Activated naive CD8-positive, alpha-beta T cell treated with anti-CD3 and anti-CD28 coated beads, Interleukin-2, amount 50 U/mL, for 24 hours (primary cell): ENCODE data around the gene THUMPD1.
A peak's percentile ranks its signal among the peaks of the same experiment; 100 is the strongest.
"Not testable (repeated sequence)": the region's sequence is repeated elsewhere in the genome, so short reads cannot be mapped to it uniquely, and the experiment has no call there.

ENCODE experiments used
- ATAC-seq: fragments of 150-1000 bp; cut with Tn5 transposase; one replicate; pipeline ENCODE4 v1.10.0; 2021
- DNase-seq: peaks from one replicate; pipeline ENCODE4 v3.0.0; 2021
- H3K27ac Mint-ChIP-seq: one replicate; pipeline ENCODE4 v1.8.0; 2021; ENCODE audit warnings: mild to moderate bottlenecking, mixed read lengths
- H3K27me3 Mint-ChIP-seq: one replicate; pipeline ENCODE4 v1.8.0; 2021; ENCODE audit warnings: mixed read lengths
- H3K36me3 Mint-ChIP-seq: one replicate; pipeline ENCODE4 v1.8.0; 2021; ENCODE audit warnings: low read depth, mixed read lengths
- H3K4me1 Mint-ChIP-seq: one replicate; pipeline ENCODE4 v1.8.0; 2021; ENCODE audit warnings: mixed read lengths
- H3K4me3 Mint-ChIP-seq: one replicate; pipeline ENCODE4 v1.8.0; 2021; ENCODE audit warnings: mild to moderate bottlenecking, moderate library complexity, mixed read lengths
- H3K9me3 Mint-ChIP-seq: one replicate; pipeline ENCODE4 v1.8.0; 2021; ENCODE audit warnings: mixed read lengths

Gene THUMPD1, protein sequence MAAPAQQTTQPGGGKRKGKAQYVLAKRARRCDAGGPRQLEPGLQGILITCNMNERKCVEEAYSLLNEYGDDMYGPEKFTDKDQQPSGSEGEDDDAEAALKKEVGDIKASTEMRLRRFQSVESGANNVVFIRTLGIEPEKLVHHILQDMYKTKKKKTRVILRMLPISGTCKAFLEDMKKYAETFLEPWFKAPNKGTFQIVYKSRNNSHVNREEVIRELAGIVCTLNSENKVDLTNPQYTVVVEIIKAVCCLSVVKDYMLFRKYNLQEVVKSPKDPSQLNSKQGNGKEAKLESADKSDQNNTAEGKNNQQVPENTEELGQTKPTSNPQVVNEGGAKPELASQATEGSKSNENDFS

DNA sequence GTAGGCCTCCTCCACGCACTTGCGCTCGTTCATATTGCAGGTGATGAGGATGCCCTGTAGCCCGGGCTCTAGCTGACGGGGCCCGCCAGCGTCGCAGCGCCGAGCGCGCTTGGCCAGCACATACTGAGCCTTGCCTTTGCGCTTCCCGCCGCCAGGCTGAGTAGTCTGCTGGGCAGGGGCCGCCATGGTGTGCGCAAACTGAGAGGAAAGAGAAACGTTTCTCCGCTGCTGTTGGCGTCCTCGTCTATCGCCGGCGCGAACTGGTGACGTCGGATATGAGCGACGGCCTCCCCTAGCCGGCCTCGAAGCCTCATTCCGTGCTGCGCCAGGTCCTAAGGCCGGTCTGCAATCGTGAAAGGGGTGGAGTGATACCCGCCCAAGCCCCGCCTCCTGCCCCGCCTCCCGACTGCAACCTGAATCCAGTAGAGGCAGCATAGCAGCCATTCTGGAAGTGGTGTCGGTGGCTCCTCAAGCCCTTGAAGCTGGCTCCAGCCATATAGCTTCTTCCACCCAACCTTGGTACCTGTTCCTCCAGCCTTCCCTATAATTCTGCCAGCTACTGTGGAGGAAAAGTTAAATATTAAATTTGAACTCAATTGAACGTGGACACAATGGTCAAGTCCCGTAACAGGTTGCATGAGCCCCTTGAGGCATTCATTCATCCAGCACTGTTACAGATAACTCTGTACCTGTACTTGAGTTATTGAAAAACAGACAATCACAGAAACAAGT, at the start of gene THUMPD1:
Gene THUMPD1, minus strand, starts transcription at position 265 of the 732 bp plus-strand sequence. Its CDS starts 79 bp downstream, at position 186.
- Mint-ChIP-seq H3K27ac (peak within 1 kb of the TSS; percentile 93), H3K4me3 (peak within 1 kb of the TSS; percentile 93), H3K9me3 (peaks cover 1% of the 10 kb centered on the region), H3K4me1 (peaks cover 29% of the 10 kb centered on the region), H3K36me3 (peaks cover 17% of the 10 kb centered on the region), H3K27me3 (no peaks in the 10 kb centered on the region)
- ATAC-seq = peak; percentile 96
- DNase-seq = peak; percentile 99

DNA sequence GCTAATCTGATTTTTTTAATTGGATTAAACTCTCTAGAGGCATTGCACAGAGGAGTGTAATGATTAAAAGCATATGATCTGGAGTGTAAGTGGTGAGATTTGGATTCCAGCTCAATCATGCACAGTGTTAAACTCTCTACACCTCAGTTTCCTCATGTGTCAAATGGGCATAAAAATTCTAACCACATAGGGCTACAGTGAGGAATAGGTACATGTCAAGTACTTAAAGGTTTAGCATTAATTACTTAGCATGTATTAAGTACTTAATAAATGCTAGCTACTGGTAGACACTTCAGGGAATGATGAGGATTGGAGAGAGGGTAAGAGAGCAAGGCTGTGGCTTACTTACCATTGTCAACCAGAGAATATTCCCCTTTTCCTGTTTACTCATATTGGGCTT, 47.5 kb upstream of the THUMPD1 start:
- Mint-ChIP-seq H3K27me3 (no peaks in the 10 kb centered on the region), H3K36me3 (peaks cover 1% of the 10 kb centered on the region), H3K9me3 (no peaks in the 10 kb centered on the region), H3K27ac (no peak overlapping the region), H3K4me1 (no peaks in the 10 kb centered on the region), H3K4me3 (no peak overlapping the region)
- no peak for DNase-seq
- no peak for ATAC-seq

DNA sequence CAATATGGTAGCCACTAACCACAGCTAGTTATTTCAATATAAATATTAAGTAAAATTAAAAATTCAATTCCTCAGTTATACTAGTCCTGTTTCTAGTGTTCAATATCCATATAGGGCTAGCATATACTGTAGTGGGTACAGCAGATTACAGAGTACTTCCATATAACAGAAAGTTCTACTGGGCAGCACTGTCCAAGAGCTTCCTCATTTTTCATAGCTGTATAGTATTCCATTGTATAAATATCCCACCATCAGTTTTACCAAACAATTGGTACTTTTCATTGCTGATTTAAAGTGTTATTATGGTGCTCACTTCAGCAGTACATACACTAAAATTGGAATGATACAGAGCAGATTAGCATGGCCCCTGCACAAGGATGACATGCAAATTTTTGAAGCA, 42.6 kb upstream of the THUMPD1 start:
- Mint-ChIP-seq H3K4me1 (no peaks in the 10 kb centered on the region), H3K4me3 (no peak overlapping the region), H3K27me3 (no peaks in the 10 kb centered on the region), H3K9me3 (no peaks in the 10 kb centered on the region), H3K27ac (no peak overlapping the region), H3K36me3 (peaks cover 1% of the 10 kb centered on the region)
- no peak for DNase-seq
- ATAC-seq = no peak

DNA sequence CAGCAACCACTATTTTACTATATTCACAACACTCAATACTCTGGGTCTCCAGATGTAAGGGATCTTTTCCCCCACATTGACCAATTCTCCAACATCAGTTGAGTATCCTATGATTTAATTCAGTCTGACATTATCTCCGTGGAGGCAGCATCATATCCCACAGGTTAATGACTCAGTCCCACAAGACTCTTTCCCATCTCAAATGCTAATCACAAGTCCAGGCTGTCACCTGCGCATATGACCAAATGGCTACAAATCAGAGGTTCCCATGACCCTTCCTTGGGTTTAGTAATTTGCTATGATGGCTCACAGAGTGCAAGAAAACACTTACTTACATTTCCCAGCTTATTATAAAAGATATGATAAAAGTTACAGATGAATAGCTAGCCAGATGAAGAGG, 40.9 kb upstream of the THUMPD1 start:
- no peak overlapping the region for H3K4me3 Mint-ChIP-seq
- H3K4me1 Mint-ChIP-seq = no peaks in the 10 kb centered on the region
- no peak for DNase-seq
- no peaks in the 10 kb centered on the region for H3K27me3 Mint-ChIP-seq
- no peaks in the 10 kb centered on the region for H3K9me3 Mint-ChIP-seq
- ATAC-seq = no peak
- no peak overlapping the region for H3K27ac Mint-ChIP-seq
- H3K36me3 Mint-ChIP-seq = peaks cover 1% of the 10 kb centered on the region

DNA sequence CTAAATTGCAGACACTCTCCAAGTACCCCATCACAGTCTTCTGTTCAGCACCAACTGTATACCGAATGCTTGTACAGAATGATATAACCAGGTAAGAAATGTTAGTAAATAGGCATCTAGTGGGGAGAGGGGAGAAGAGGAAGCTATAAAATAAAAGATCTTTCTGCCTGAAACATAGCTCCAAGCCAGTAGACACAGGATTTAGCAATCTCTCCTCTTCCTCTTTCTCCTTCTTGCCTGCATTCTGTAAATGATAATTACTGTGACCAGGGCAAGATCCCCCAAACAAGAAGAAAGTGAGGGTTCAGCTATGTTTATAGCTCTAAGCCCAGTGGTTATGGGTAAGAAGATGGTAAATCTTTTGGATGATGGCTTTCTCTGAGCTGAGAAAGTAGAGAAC, 40.1 kb upstream of the THUMPD1 start:
- no peak for ATAC-seq
- Mint-ChIP-seq H3K36me3 (no peaks in the 10 kb centered on the region), H3K27ac (no peak overlapping the region), H3K4me1 (no peaks in the 10 kb centered on the region), H3K27me3 (no peaks in the 10 kb centered on the region), H3K4me3 (no peak overlapping the region), H3K9me3 (no peaks in the 10 kb centered on the region)
- DNase-seq = no peak

DNA sequence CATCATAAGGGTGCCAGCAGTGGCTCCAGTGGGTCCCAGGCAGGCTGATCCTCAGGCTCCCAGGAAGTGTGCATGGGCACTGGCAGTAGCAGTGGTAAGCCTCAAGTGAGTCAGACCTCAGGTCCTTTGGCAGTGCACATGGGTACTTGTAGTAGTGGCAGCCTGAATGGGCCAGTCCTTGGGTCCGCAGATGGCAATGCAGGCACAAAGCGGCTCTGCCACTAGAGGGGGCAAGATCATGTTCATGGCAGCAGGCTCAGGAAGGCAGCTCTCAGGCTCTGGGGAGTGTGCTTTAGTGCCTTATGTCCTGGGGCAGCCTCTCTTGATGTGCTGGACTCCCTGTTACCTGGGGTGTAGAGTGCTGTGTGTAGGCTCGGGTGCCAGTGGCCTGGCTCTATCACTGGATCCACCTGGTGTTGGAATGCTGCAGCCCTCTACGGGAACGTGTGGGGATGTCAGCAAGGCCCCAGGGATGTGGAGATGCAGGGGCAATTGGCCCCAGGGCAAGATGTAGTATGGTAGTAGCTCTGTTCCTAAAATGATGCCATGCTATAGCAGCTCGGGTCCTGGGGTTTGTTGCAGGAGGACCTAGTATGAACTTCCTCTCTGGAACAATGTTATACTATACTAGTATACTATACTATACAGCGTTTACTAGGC, 33.2 kb upstream of the THUMPD1 start:
- peak; percentile 70 for DNase-seq
- peaks cover 2% of the 10 kb centered on the region for H3K36me3 Mint-ChIP-seq
- H3K4me3 Mint-ChIP-seq = no peak overlapping the region
- H3K27ac Mint-ChIP-seq = no peak overlapping the region
- no peaks in the 10 kb centered on the region for H3K27me3 Mint-ChIP-seq
- no peaks in the 10 kb centered on the region for H3K9me3 Mint-ChIP-seq
- no peaks in the 10 kb centered on the region for H3K4me1 Mint-ChIP-seq
- peak; percentile 82 for ATAC-seq

DNA sequence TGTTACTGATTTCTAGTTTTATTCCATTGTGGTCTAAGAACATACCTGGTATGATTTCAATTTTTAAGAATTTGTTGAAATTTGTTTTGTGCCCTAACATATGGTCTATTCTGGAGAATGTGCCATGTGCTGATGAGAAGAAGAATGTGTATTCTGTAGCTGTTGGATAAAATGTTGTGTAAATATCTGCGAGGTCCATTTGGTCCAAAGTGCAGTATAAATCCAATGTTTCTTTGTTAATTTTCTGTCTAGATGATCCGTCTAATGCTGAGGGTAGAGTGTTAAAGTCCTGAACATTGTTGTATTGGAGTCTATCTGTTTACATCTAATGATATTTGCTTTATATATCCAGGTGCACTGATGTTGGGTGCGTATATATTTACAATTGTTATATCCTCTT, 32.1 kb upstream of the THUMPD1 start:
- Mint-ChIP-seq H3K4me3 (no peak overlapping the region), H3K4me1 (no peaks in the 10 kb centered on the region), H3K9me3 (no peaks in the 10 kb centered on the region), H3K27me3 (no peaks in the 10 kb centered on the region), H3K36me3 (peaks cover 2% of the 10 kb centered on the region), H3K27ac (no peak overlapping the region)
- ATAC-seq = no peak
- no peak for DNase-seq

DNA sequence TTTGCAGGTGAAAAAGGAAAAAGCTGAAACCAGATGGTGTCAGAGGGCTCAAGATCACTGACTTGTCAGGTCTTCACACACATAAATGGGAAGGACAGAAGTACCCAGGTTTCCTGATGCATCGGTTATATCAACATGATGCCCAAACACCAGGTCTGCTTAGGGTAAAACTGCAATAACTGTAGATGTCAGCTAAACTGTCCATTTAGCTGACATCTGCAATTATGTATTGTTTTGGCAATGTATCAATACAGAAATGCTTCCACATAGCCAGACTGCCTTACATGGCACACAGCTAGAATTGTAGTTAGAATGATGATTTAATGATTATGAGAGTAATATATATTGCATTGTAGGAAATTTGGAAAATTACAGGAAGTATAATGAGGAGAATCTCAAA, 27.2 kb upstream of the THUMPD1 start:
- Mint-ChIP-seq H3K36me3 (peaks cover 2% of the 10 kb centered on the region), H3K27me3 (no peaks in the 10 kb centered on the region), H3K4me3 (no peak overlapping the region), H3K4me1 (peaks cover 11% of the 10 kb centered on the region), H3K9me3 (no peaks in the 10 kb centered on the region), H3K27ac (no peak overlapping the region)
- DNase-seq = no peak
- no peak for ATAC-seq

DNA sequence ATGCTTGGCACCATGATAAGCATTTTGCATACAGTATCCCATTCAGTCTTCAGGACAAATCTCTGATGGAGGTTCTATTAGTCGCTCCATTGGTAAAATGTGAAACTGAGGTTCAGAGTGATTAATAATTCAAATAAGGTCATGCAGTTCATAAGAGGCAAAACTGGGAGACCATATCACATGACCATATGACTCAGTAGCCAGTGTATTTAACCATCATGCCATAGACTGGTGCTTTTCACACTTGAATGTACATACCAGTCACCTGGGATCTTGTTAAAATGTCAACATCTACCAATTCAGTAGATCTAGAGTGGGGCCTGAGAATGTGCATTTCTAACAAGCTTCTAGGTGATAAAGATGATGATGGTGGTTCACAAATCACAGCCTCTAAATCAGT, 26.5 kb upstream of the THUMPD1 start:
- Mint-ChIP-seq H3K36me3 (peaks cover 2% of the 10 kb centered on the region), H3K4me1 (peaks cover 15% of the 10 kb centered on the region), H3K9me3 (no peaks in the 10 kb centered on the region), H3K4me3 (no peak overlapping the region), H3K27me3 (no peaks in the 10 kb centered on the region), H3K27ac (no peak overlapping the region)
- no peak for DNase-seq
- no peak for ATAC-seq

DNA sequence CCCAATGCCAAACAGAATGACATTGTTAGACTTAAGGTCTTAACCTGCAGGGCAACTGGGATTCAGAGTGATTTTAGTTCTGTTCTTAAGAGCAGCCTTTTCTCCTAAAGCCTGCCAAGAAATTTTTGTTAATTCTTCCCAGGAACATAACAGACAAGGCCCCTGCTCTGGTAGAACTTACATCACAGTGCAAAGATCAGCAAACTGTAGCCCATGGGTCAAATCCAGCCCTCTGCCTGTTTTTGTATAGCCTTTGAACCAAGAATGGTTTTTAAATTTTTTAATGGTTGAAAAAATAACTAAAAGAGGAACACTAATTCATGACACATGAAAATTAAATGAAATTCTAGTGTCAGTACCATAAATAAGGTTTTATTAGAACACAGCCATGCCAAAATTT, 26.0 kb upstream of the THUMPD1 start:
- no peak for ATAC-seq
- no peaks in the 10 kb centered on the region for H3K27me3 Mint-ChIP-seq
- no peak overlapping the region for H3K4me3 Mint-ChIP-seq
- H3K4me1 Mint-ChIP-seq = peaks cover 20% of the 10 kb centered on the region
- DNase-seq = no peak
- H3K36me3 Mint-ChIP-seq = peaks cover 2% of the 10 kb centered on the region
- peaks cover under 1% of the 10 kb centered on the region for H3K9me3 Mint-ChIP-seq
- no peak overlapping the region for H3K27ac Mint-ChIP-seq

DNA sequence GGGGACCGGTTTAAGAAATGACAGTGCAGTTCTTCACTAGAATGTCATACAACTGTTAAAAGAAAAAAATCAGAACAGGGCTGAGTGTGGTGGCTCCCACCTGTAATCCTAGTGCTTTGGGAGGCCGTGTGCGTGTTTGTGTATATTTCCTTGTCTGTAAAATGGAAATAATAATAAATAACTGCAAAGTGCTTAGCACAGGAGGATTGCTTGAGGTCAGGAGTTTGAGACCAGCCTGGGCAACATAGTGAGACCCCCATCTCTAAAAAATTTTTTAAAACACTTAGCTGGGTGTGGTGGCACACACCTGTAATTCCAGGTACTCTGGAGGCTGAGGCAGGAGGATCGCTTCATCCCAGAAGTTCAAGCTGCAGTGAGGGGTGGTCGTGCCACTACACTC, 24.7 kb upstream of the THUMPD1 start:
- Mint-ChIP-seq H3K4me1 (peaks cover 21% of the 10 kb centered on the region), H3K4me3 (no peak overlapping the region), H3K9me3 (peaks cover 7% of the 10 kb centered on the region), H3K36me3 (peaks cover 2% of the 10 kb centered on the region), H3K27me3 (no peaks in the 10 kb centered on the region), H3K27ac (no peak overlapping the region)
- ATAC-seq (no peak), DNase-seq (no peak)

DNA sequence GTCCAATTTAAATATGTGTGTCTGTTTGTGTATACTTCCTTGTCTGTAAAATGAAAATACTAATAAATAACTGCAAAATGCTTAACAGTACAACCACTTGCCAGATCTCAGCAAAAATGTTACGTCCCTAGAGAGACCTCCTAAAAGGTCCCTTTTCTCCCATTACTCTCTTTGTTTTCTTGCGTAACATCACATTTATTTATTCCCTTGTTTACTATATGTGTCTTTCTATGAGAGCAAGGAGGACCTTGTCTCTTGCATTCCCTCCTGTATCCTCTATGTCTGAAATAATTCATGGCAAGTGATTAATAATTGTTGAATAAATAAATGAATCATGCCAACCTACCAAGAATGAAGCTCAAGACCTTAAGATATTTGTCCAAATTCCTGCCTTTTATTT, 24.1 kb upstream of the THUMPD1 start:
- ATAC-seq = no peak
- no peak overlapping the region for H3K4me3 Mint-ChIP-seq
- no peaks in the 10 kb centered on the region for H3K27me3 Mint-ChIP-seq
- H3K36me3 Mint-ChIP-seq = peaks cover 2% of the 10 kb centered on the region
- peaks cover 7% of the 10 kb centered on the region for H3K9me3 Mint-ChIP-seq
- H3K4me1 Mint-ChIP-seq = peaks cover 21% of the 10 kb centered on the region
- DNase-seq = no peak
- no peak overlapping the region for H3K27ac Mint-ChIP-seq

DNA sequence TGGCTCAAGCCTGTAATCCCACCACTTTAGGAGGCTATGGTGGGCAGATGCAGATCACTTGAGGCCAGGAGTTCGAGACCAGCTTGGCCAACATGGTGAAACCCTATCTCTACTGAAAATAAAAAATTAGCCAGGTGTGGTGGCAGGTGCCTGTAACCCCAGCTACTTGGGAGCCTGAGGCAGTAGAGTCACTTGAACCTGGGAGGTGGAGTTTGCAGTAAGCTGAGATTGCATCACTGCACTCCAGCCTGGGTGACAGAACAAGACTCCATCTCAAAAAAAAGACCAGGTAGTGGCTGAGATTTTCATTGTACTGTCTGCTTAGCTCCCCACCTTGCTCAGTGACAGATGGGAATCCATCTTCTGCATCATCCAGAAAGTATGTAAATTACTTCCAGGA, 22.8 kb upstream of the THUMPD1 start:
- DNase-seq, H3K27me3 Mint-ChIP-seq, ATAC-seq, H3K4me3 Mint-ChIP-seq, H3K9me3 Mint-ChIP-seq, H3K36me3 Mint-ChIP-seq: not testable (repeated sequence)
- H3K4me1 Mint-ChIP-seq = peaks cover 21% of the 10 kb centered on the region
- peak overlapping the region; percentile 12 for H3K27ac Mint-ChIP-seq

DNA sequence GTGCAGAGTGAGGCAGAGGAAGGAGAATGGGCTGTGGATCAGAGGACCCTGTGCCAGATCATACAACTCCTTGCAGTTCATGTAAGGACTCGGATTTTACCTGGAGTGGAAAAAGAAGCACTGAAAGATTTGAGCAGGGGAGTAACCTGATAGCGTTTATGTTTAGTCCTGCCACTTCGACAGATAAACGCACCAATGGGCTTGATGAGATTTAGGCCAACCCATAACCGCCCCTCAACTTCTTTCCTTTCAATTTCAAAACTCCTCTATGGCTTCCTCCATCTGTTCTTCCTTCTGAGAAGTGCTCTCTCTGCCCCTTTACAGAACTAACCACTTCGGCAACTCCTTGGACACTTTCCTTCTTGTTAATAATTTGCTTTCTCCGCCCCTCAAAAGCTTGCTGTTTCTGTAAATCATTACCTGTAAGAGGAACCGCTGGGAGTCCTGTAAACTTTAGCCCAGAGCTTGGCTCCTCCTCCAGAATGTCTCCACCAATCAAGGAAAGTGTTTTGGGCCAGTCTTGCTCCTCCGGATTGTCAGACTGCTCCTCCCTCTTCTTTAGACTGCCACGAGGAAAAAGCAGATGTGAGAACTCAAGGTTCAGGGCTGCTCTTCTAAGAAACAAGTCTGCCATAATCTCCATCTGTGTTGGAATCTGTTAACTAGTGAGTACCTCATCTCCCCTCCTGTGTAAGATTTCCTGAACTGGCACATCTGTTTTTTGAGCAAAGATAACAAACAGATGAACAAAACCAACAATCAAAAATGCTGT, 22.0 kb upstream of the THUMPD1 start, which contains the start of gene ACSM3:
Gene ACSM3, plus strand, starts transcription at position 554 of the 772 bp plus-strand sequence. CDS start 6,021 bp downstream, outside the sequence.
- peak; percentile 59 for DNase-seq
- no peaks in the 10 kb centered on the region for H3K36me3 Mint-ChIP-seq
- H3K27ac Mint-ChIP-seq = peak within 1 kb of the TSS; percentile 88
- peak within 1 kb of the TSS; percentile 90 for H3K4me3 Mint-ChIP-seq
- H3K9me3 Mint-ChIP-seq = peaks cover 7% of the 10 kb centered on the region
- peaks cover 21% of the 10 kb centered on the region for H3K4me1 Mint-ChIP-seq
- H3K27me3 Mint-ChIP-seq = no peaks in the 10 kb centered on the region
- ATAC-seq = peak; percentile 98
